Activated CD4-positive, alpha-beta T cell treated with anti-CD3 and anti-CD28 coated beads for 1 hour (primary cell): Measurements from ENCODE around the gene EBF4.

ENCODE experiments used
- DNase-seq: peaks from one replicate; pipeline ENCODE4 v3.0.0-alpha.2; 2020

Gene EBF4

DNA sequence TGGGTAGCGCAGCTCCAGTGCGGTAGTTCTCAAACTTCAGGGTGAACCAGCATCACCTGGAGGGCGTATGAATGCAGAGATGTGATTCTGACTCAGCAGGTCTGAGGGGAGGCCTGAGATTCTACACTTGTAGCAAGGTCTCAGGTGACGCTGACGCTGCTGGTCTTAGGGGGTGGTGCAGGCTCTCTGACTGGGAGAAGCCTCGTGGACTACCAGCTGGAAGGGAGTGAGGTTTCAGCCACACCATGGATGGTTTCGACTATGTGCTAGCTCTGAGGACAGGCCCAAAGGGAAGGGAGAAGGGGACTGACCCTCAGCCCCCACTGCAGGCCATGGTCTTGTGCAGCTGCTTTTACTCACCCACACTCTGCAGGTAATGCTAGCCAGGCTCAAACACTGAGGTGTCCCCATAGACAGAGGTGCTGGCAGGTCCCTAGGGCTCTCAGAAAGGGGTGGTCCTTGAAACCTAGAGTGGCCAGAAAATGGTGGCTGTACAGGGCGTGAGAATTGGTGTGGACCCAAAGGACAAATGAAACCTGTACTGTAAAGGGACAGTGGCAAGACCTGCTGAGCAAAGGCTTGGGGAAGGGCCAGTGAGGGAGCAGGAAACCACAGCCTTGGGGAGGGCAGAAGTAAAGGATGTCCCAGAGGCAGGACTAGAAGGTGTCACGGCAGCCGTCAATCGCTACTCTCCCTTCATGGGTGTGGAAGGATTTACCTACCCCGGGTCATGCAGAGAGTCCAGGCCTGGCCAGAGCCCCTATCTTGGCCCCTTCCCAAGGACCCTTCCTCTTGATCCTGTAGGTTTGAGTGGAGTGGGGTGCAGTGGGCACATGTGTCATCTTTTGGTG lies 52.7 kb downstream of the EBF4 start:
- no peak for DNase-seq

DNA sequence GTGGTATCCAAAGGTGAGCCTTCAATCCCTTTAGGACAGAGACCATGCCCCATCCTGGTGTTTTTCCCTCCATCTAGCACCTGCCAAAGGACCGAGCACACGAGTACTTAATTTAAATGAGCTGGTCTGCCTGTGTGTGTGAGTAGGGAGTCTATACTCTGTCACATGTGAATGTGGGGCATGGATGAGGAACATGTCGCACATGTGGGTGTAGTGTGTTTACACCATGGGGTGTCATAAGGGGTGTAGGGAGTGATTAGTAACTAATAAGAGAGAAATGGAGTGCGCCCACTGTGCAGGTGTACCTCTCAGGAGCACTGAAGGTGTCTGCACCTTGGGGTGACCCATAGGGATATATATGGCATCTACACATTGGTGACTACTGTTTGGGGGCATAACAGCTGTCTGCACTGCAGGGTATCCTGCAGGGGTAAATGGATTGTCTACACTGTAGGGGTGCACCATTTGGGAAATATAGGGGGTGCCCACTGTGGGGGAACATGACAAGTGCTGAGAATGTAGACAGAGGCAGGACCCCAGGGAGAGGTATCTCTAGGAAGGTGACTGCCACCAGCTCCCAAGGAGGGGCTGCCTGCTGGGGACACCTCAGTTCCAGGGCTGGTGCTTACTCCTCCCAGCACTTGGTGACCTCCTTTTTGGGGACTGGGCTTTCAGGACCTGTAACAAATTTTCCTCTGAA lies 53.5 kb downstream of the EBF4 start:
- no peak for DNase-seq

DNA sequence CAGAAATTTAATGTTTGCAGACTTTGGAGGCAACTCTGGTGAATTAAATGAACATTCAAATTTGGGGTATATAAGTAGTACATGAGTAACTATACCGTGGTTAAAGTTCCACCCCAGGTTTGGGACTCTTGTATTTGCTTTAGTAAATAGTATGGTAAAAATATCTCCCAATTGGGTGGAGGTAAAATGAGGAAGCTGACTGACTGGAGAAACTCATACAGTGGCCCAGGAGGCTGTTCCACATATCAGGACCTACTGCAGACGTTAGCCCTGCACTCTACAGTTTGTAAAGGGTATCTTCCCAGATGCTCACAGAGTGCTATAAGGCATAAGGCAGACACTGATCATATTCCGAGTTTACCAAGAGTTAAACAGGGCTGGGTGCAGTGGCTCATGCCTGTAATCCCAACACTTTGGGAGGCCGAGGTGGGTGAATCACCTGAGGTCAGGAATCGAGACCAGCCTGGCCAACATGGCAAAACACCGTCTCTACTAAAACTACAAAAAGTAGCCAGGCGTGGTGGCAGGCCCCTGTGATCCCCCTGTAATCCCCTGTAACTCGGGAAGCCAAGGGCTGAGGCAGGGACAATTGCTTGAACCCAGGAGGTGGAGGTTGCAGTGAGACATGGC lies 54.2 kb downstream of the EBF4 start:
- DNase-seq: no peak

- DNase-seq: no peak
Measured at GRCh38 chr20:2747676-2748235, 55.2 kb downstream of the EBF4 start.

DNA sequence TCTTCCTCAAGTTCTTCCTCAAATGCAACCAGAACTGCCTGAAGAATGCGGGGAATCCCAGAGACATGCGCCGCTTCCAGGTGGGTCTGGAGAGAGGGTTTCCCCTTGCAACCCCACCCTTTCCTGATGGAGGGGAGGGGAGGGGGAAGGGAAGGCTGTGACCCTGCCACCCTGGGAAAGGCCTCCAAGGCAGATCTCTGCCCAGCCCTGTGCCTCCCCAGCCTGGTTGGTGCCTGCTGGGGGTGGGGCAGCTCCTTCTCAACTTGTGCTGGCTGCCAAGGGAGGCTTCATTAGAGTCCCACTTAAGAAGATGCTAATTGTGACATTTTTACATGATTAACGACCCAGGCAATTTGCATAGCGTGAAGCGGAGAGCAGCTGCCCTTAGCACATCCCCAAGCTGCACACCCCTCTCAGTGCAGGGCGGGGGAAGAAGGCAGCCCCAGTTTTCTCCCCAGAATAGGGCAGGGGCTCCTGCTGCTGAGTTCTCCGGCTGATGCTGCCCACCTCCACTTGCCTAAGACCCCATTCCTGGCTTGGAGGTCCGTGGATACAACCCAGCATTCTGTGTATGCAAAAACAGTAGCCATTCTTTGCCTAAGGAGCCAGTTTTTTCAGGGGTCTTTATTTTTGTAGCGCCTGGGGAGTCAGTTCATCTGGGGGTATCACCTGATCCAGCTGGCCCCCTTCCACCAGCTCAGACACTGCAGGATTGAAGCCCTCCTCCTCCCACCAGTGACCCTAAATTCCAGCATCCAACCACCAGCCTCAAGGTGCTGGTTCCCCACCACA lies 56.2 kb downstream of the EBF4 start:
- no peak for DNase-seq

DNA sequence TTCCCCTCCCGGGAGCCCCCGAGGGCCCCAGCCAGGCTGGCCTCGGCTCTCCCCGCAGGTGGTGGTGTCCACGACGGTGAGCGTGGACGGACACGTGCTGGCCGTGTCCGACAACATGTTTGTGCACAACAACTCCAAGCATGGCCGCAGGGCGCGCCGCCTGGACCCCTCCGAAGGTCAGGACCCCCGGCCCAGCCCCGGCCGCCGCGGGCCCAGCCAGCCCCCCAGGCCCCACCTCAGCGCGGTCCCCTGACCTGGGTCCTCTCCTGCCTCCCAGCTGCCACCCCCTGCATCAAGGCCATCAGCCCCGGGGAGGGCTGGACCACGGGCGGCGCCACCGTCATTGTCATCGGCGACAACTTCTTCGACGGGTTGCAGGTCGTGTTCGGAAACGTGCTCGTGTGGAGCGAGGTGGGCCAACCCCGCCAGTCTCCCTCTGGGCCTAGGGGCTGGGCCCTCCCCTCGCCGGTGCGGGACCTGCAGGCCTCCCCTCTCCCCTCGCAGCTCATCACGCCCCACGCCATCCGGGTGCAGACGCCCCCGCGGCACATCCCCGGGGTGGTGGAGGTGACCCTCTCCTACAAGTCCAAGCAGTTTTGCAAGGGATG lies 56.9 kb downstream of the EBF4 start:
- DNase-seq: no peak

- no peak for DNase-seq
Measured at GRCh38 chr20:2749951-2750490, 57.4 kb downstream of the EBF4 start.

DNA sequence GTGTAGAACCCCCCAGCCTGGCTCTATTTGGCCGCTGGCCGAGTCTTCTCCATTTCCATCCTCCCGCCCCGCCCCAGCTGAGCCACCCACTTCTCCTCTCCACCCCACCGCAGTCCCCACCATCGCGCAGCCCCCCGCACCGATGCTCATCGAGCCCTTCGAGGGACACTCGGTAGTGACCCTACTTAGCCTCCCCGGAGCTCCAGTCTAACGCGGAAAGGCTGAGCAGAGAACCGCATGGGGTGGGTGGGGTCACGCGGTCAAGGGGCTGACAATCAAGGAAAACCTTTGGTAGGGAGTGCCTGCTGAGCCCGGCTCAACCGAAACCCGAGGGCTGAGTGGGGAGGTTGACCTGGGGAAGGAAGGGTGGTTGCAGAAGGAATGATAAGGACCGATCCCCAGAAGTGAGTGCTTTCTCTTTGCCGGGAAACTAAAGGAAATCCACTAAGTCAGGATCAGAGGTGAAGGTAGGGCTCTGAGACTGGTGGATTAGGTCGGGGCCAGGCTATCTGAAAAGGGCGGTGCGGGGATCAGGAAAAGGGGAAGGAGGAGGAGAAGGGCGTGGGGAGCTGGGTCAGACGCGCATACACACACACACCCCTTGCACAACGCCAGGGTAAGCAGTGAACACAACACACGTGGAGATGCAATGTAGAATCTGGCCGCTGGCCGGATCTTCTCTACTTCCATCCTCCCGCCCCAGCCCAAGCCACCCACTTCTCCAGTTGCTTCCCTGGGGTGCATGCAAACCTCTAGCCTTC lies 58.1 kb downstream of the EBF4 start:
- DNase-seq: no peak

DNA sequence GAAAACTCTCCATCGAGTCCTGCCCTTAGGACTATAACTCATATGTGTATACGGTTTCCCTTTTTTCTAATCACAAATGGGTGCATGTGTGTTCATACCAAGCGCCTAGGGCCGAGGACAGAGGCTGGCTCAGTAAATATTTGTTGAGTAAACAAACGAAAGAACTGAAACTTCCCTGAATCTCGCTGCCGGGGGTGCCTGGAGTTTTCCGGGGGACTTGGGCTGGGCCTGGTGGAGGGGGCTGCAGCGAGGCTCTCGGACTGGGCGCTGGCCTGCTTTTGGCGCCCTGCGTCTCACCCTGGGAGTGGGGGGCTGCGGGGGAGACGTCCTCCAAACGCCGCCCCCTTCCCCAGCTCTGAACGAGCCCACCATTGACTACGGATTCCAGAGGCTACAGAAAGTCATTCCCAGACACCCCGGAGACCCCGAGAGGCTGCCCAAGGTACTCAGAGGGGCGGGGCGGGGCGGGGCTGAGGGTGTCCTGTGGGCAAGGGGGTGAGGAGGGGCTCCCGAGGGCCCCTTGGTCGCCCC lies 58.8 kb downstream of the EBF4 start:
- no peak for DNase-seq

GRCh38 chr20:2751878-2752566 lies 59.4 kb downstream of the EBF4 start:
- peak; percentile 37 for DNase-seq

DNA sequence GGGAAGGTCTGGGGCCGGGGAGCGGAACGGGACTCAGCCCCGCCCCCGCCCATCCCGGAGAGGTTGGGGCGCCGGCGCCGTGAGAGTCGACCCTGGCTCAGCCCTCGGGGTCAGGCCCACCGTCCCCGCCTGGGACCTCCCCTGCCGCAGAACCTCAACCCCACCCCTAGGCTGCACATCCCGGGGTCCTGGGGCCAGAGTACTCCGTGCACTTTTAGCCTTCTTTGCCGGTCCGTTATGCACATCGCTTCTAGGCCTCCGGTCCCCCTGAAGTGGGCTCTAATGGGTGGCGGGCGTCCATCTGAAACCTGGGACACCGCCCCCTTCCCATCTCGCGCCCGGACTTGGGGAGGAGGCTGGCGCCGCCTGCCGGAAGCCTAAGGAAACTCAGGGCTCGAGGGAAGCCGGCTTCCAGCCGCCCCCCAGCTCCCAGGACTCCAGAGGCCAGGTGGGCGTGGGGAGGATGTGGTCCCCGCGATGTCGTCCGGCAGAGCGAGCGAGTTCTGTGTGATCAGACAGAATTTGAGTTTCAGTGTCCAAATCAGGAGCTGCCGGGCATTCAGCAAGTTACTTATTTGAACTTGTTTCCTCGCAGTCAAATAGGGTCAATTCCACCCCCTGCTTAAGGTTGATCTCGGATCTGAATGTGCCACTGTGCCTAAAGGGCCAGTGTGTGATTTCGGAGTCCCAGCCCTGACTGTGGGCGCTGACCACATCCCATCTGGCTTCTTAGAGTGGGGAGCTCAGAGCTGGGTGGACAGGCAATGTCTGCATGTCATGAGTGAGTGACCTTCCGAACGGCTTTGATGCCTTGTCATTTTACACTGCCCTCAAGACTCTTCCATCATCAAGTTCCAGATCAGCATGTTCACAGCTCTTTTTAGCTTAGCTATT lies 60.2 kb downstream of the EBF4 start:
- no peak for DNase-seq

- DNase-seq: no peak
Measured at GRCh38 chr20:2753461-2754040, 61.0 kb downstream of the EBF4 start.

- no peak for DNase-seq
Measured at GRCh38 chr20:2754424-2754823, 61.8 kb downstream of the EBF4 start.

- no peak for DNase-seq
Measured at GRCh38 chr20:2755451-2756055, 63.0 kb downstream of the EBF4 start.

GRCh38 chr20:2756056-2756611 lies 63.6 kb downstream of the EBF4 start:
- DNase-seq: no peak

DNA sequence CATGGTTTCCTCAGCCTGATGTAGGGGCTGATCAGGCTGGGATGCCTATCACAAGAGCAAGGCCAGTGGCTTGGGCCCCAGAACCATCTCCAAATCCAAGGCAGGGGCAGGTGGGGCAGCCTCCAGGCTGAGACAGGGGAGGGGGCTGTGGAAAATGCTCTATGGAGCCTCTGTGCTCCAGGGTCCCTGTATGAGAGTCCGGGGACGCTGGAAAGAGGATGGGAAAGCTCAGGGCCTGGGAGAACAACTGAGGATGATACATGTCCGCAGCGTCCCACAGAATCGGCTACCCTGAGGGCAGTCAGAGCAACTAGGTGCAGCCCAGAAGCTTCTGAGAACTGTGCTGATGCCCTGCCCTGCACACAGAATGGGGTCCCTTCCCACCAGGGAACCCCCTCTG lies 64.4 kb downstream of the EBF4 start:
- DNase-seq: no peak

GRCh38 chr20:2757969-2758368 lies 65.4 kb downstream of the EBF4 start:
- DNase-seq: no peak

DNA sequence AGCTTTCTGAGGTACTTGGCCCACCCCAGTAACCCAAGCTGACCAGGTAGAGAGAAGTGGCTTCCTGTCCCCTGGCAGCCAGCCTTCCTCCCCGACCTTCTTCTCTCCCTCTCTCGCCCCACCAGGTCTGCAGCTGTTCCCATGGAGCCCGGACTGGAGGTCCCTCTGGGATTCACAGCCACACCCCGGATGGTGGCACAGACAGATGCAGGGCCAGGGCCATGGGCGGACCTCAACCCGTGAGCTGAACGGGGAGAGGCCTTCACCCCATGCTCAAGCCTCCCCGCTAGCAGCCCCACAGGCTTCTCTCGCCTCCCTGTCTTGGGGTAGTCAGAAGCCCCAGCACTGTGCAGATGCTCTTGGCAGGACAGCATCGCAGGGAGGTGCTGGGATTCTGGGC lies 66.6 kb downstream of the EBF4 start:
- no peak for DNase-seq
